ENCODE results near the gene ATP5F1C.

- TF ChIP-seq TARDBP (IDR thresholded peaks at IDR 0.05) (no peak), SP1 (IDR thresholded peaks at IDR 0.05) (no peak), L3MBTL2 (conservative IDR thresholded peaks at IDR 0.05) (no peak), FOXM1 (IDR thresholded peaks at IDR 0.05; ENCODE audit: borderline replicate concordance) (no peak), ARNT (IDR thresholded peaks at IDR 0.05) (no peak), BHLHE40 (IDR thresholded peaks at IDR 0.05; ENCODE audit: borderline replicate concordance) (no peak), NFRKB (IDR thresholded peaks at IDR 0.05) (no peak), FOXA1 (IDR thresholded peaks at IDR 0.05) (no peak), ELF4 (IDR thresholded peaks at IDR 0.05) (no peak)
These were observed 16.2 kb downstream of the ATP5F1C start for GRCh38 chr10:7804216-7804615.
